D341Med (cell line): Measurements from ENCODE around the gene CPSF4.

Experiments
- DNase-seq: peaks from one replicate; pipeline ENCODE4 v3.0.0; 2012; ENCODE audit warnings: low spot score

Gene CPSF4

GRCh38 chr7:99448855-99449254, 10.1 kb downstream of the CPSF4 start:
- no peak for DNase-seq

DNA sequence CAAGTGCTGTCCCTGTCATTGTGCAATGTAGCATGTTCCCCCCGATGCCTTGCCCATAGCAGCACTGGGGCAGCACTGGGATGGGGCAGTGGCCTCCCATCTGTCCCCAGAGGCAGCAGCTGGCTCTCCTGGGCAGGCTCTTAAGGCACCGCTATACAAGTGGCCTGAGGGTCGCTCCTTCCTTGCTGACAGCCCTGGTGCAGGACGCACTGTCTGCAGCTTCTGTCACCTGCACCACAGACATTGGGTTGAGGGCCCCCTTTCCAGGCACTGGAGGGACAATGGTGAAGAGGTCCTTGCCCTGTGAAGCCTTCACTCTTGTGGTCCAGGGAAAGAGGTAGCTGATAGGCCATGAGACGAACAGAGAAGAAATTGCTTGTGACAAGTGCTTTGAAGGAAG, 10.6 kb downstream of the CPSF4 start:
- DNase-seq: no peak

DNA sequence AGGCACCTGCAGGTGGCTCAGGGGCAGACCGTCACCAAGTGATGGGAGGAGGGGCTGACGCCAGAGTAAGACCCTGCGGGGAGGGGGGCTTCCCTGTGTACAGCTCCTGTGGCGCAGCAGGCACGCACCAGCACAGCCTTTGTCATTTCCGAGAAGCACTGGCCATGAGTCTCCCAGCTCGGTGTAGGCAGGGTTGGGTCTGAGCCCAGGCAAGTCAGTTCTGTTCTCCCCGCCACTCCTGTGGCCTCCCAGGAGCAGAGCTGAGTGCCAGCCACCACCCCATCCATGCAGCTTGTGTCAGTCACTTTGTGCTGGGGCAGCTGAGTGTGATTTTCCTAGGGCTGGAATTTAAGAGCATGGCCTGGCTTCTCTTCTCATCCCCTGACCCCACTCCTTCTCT, 13.2 kb downstream of the CPSF4 start:
- DNase-seq: no peak

- no peak for DNase-seq
Observed at GRCh38 chr7:99452541-99452940, 13.8 kb downstream of the CPSF4 start.

- DNase-seq: no peak
Observed at GRCh38 chr7:99453105-99453504, 14.4 kb downstream of the CPSF4 start.

DNA sequence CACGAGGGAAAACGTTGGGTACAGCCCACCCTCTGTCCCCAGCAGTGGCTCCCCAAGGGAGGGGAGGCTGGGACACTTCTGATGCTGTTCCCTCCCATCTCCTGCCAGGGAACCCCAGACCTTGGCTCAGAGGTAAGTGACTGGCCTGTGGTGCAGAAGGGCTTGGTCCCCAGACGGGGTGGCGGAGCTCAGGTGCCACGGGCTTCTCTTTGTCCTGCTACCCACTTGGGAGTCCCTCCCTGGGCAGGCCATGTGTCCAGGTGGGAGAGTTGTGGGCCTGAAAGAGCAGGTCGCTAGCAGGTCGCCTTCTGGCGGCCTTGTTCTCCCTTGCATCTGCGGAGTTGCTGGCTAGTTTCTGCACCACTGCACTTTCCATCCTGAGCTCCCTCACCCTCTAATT, 17.1 kb downstream of the CPSF4 start:
- DNase-seq: no peak

GRCh38 chr7:99456288-99456687, 17.5 kb downstream of the CPSF4 start:
- DNase-seq: no peak

GRCh38 chr7:99457050-99457649, 18.4 kb downstream of the CPSF4 start:
- no peak for DNase-seq

GRCh38 chr7:99457650-99458493, 19.1 kb downstream of the CPSF4 start:
- no peak for DNase-seq

DNA sequence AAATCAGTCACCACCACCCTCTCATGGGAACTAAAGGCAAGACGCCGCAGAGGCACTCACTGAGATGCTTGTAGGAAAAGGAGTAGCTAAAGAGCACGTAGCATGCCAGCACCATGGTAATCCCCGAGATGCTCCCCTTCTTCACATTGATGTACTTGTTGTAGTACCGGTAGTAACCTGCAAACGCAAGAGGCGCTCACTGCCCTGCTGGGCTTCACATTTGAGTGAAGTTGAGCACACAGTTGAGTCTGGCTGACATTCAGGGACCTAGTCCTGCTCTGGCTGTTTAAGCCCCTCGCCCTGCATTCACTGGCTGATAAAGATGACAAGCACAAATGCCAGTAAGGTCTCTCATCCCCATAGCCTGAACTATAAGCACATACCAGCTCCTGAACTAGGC, 20.3 kb downstream of the CPSF4 start:
- DNase-seq: no peak

DNA sequence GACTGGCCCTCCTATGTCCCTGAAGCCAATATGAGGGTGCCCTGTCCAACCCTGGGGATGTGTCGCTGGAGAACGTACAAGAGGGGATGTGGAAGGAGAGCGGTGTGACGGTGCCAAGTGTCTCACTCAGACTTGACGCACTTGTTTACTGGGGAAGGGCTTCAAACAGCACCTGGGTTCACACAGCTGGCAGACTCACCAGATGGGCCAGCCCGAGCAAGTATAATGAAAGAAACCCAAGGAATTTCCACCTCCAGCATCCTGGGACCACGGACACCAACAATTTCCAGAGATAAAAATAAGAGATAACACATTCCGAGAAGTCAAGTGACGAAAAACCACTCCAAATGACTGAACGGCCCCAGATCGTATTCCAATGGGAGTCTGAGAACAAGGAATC, 21.9 kb downstream of the CPSF4 start:
- DNase-seq: no peak

- no peak for DNase-seq
Observed at GRCh38 chr7:99461221-99461620, 22.5 kb downstream of the CPSF4 start.

DNA sequence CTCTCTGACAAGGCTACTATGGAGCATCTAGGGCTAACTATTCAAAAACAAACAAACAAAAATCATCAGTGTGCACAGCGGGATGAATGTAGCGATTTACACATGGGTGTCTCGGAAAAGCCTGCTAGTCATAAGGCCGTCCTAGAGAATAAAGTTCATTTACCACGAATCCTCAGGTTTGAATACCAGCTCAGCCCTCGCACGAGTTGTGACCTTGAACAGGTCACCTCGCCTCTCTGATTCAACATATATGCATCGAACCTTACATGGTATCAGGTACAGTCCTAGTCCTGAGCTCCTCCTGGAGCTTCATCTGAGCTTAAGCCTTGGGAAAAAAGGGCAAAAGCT, 26.7 kb downstream of the CPSF4 start:
- no peak for DNase-seq

GRCh38 chr7:99468336-99468918, 29.7 kb downstream of the CPSF4 start:
- DNase-seq: no peak

GRCh38 chr7:99469381-99470065, 30.8 kb downstream of the CPSF4 start:
- no peak for DNase-seq

- DNase-seq: peak; percentile 99
Observed at GRCh38 chr7:99472561-99473314, 34.0 kb downstream of the CPSF4 start, which contains the start of gene ZNF789. TSS of gene ZNF789 (plus strand) at chr7:99472890. CDS start at chr7:99476457, 3,567 bp downstream.

- DNase-seq: peak; percentile 67
Observed at GRCh38 chr7:99473315-99473596, 34.5 kb downstream of the CPSF4 start.

GRCh38 chr7:99476107-99476506, 37.4 kb downstream of the CPSF4 start:
- DNase-seq: no peak

GRCh38 chr7:99478464-99479440, 40.0 kb downstream of the CPSF4 start:
- no peak for DNase-seq

DNA sequence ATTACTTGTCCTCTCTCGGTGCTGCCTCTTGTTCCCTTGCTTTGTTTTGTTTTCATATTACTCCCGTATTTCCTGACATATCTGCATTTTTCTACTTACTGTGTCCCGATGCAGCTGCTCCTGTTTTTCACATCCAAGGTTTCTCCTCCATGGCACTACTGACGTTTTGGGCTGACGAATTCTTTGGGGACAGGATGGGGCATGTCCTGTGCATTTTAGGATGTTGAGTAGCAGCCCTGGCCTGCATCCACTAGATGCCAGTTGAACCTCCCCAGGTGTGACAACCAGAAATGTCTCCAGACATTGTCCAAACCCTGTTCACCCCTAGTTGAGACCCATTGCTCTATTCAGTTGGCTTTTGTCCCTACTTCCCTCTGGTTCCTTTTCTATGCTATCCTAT, 46.4 kb downstream of the CPSF4 start:
- DNase-seq: no peak

GRCh38 chr7:99489235-99489634, 50.5 kb downstream of the CPSF4 start:
- DNase-seq: peak; percentile 50
